ENCODE data around the gene SRF.
"Not testable (repeated sequence)": the region's sequence is repeated elsewhere in the genome, so short reads cannot be mapped to it uniquely, and the experiment has no call there.

Gene SRF

DNA sequence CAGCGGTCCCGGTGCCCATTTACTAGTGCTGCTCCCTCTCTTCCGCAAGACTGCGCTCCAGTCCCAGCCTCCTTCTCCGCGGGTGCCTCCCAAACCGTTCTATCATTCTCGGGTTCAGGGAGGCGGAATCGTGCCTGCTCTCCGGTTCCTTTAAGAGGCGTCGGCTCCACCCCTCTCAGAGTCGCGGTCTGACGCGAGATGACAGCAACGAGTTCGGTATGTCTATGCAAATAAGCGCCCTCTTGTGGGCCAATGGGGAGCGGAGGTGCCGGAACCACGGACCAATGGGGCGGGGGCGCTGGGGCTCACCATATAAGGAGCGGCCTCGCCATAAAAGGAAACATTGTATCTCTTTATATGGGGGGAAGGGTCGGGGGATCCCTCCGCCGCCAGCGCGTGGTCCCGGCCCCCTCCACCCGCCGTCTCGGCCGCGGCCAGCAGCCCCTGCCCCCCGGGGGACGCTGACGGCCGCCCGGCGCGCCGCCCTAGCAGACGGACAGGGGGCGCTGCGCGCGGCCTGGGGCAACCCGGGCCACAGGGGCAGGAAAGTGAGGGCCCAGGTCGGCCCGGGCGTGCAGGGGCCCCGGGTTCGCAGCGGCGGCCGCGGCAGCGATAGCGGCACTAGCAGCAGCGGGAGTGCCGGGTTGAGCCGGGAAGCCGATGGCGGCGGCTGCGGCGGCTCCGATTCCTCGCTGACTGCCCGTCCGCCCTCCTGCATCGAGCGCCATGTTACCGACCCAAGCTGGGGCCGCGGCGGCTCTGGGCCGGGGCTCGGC lies at the start of gene SRF:
TSS of gene SRF (plus strand) at position 339 of the 776 bp plus-strand sequence. CDS start at position 727, 388 bp downstream.
- DNase-seq: peak; percentile 100

GRCh38 chr6:43122146-43122545 lies 48.9 kb upstream of the SRF start:
- no peak for DNase-seq

- no peak for DNase-seq
These were observed 47.4 kb upstream of the SRF start for GRCh38 chr6:43123461-43124314.

GRCh38 chr6:43124481-43124880 lies 46.6 kb upstream of the SRF start:
- DNase-seq: no peak

DNA sequence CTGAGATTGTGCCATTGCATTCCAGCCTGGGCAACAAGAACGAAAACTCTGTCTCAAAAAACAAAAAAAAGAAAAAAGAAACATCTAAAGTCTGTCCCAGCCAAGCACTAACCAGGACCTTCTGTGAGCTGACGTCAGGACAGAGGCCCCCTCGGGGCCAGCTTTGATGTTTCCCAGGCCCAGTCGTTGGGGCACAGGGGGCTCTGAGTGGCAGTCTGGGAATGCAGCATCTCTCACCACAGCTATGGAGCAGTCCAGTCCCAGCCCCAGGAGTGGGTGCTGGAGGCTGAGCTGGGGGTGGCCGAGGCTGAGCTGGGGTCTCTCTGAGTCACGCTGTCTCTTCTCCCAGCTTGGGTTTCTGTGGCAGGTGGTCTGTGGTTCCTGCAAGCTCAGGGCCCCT lies 46.0 kb upstream of the SRF start:
- DNase-seq: no peak

DNA sequence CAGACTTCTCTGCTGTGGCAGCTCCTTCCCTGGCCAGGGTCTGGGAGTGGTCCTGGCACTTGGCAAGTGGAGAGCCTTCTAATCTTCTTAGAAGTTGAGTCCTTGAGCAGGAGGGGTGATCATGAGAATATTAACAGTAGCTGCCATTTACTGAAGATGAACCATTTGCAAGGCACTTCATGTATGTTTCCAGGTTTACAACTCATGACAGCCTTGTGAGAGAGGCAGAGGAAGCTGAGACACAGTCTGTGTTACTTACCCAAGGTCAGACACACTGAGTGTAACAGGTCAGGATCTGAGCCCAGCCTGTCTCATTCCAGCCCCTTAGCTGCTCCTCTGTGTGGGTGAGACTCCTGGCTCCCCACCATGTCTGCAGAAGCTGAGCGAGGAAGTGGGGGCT lies 45.5 kb upstream of the SRF start:
- no peak for DNase-seq

GRCh38 chr6:43127180-43127579 lies 43.9 kb upstream of the SRF start:
- no peak for DNase-seq

DNA sequence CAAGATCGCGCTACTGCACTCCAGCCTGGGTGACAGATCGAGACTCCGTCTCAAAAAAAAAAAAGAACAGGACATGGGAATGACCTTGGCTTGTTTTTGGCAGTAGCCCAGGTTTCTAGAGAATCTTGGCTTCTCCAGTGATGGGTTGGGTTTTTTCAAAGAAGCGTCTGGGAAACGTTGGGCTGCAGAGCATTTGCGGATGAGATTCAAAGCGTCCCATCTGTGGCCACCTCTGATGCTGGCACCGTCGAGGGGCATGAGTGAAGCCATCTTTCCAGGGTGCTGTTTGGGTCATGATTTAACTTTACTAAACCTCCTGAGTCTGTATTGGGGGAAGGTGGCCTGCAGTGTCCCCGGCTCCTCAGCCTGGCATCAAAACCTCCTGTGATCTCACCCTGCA lies 43.2 kb upstream of the SRF start:
- DNase-seq: no peak

DNA sequence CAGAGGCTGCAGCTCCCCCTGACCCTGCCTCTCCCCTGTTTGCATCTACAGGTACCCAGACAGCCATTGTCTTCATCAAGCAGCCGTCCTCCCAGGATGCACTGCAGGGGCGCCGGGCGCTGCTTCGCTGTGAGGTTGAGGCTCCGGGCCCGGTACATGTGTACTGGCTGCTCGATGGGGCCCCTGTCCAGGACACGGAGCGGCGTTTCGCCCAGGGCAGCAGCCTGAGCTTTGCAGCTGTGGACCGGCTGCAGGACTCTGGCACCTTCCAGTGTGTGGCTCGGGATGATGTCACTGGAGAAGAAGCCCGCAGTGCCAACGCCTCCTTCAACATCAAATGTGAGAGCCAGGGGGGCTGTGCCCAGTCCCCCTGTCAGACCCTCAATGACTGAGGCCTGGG lies 42.1 kb upstream of the SRF start:
- DNase-seq: no peak

DNA sequence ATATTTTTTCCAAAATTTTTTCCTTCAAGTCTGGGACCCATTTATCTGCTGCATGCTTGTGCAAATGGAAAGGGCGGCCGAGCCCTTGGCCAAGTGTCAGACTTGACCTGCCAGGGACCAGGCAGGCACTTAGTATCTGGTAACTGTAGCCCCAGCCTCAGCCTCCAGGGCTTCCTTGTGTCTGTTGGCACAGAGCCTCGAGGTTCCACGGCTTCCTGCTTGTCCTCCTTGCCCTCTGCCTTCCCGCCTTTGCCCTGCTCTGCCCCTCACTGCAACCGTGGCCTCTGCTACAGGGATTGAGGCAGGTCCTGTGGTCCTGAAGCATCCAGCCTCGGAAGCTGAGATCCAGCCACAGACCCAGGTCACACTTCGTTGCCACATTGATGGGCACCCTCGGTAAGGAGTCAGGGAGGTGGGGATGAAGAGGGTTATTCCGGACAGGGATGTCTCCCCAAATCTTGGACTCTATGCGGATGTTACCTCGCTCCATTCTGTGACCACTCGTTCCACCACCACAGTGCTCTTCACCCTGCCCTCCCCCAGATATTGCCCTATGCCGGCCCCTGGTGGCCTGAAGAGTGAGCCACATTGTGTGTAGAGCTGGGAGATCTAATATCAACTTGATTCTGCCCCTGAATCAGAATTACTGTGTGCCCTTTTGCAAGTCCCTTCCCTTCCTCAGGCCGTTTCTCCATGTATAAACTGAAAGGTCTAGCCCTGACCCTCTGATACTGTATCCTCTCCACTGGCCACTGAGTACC lies 41.5 kb upstream of the SRF start:
- DNase-seq: peak; percentile 43

GRCh38 chr6:43130429-43130828 lies 40.6 kb upstream of the SRF start:
- no peak for DNase-seq

DNA sequence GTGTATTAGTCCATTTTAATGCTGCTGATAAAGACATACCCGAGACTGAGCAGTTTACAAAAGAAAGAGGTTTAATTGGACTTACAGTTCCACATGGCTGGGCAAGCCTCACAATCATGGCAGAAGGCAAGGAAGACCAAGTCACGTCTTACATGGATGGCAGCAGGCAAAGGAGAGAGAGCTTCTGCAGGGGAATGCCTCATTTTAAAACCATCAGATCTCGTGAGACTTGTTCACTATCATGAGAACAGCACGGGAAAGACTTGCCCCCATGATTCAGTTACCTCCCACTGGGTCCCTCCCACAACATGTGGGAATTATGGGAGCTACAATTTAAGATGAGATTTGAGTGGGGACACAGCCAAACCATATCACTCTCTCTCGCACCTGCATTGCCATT lies 39.7 kb upstream of the SRF start:
- not testable (repeated sequence) for DNase-seq

DNA sequence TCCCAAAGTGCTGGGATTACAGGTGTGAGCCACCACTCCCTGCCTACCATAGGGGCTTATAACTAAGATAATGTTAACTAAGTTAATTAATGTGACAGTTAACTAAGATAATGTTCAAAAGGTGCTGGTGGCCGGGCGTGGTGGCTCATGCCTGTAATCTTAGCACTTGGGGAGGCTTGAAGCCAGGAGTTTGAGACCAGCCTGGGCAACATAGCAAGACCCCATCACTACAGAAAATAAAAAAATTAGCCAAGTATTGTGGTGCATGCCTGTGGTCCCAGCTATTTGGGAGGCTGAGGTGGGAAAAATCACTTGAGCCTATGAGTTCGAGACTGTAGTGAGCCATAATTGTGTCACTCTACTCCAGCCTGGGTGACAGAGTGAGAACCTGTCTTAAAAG lies 32.8 kb upstream of the SRF start:
- DNase-seq: no peak

DNA sequence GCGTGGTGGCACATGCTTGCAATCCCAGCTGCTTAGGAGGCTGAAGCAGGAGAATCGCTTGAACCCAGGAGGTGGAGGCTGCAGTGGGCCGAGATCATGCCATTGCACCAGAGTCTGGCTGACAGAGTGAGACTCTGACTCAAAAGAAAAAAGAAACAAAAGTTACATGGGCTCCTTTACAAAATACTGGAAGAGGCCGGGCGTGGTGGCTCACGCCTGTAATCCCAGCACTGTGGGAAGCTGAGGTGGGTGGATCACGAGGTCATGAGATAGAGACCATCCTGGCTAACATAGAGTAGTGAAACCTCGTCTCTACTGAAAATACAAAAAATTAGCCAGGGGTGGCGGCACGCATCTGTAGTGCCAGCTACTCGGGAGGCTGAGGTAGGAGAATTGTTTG lies 31.1 kb upstream of the SRF start:
- DNase-seq: not testable (repeated sequence)

GRCh38 chr6:43141644-43142043 lies 29.4 kb upstream of the SRF start:
- DNase-seq: no peak

DNA sequence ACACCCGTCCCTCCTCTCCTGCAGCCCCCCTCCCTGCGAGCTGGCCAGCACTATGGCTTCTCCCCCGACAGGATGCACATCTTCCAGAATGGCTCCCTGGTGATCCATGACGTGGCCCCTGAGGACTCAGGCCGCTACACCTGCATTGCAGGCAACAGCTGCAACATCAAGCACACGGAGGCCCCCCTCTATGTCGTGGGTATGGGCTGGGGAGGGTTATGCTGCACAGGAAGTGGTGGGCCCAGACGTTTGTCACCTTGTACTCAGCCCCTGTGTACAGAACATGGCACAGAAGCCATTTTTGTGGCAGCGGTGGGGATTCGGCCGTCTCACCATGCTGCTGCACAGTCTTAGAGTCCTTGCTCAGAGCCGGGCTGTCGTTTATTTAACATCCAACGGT lies 29.0 kb upstream of the SRF start:
- no peak for DNase-seq

- DNase-seq: peak; percentile 90
These were observed 27.6 kb upstream of the SRF start for GRCh38 chr6:43143235-43144128.

GRCh38 chr6:43144879-43145278 lies 26.2 kb upstream of the SRF start:
- no peak for DNase-seq

- DNase-seq: no peak
These were observed 24.8 kb upstream of the SRF start for GRCh38 chr6:43146261-43146660.

GRCh38 chr6:43146709-43147688 lies 24.1 kb upstream of the SRF start:
- no peak for DNase-seq

All from DMS53 (cell line).